ENCODE data around the gene HOXA4. TPM values are rescaled to one million over a fixed set of nuclear protein-coding genes. Genes with fewer than 3 reads are reported as not detected.
A peak's percentile ranks its signal among the peaks of the same experiment; 100 is the strongest.

Gene HOXA4
- total and polyA plus RNA-seq, 2 experiments from 2014 or later, result not detected

- TF ChIP-seq EZH2phosphoT487 (IDR thresholded peaks at IDR 0.05; ENCODE audit: unreplicated experiment) (peak; percentile 94), CTCF (conservative IDR thresholded peaks at IDR 0.05; ENCODE audit: low read depth in 2 of 2) (no peak)
These were observed 21.6 kb upstream of the HOXA4 start, which contains the start of gene HOXA3 (continued) for GRCh38 chr7:27151931-27152815.

- no peaks in the 10 kb centered on the region for H3K79me2 ChIP-seq (replicated peaks; ENCODE audit: insufficient read depth)
- no peaks in the 10 kb centered on the region for H3K9me2 ChIP-seq (ENCODE audit: insufficient read depth)
- Mint-ChIP-seq H3K4me1 (peaks cover 23% of the 10 kb centered on the region), H3K9me3 (peaks cover 23% of the 10 kb centered on the region), H3K27ac (no peak overlapping the region), H3K36me3 (ENCODE audit: low read depth) (no peaks in the 10 kb centered on the region; the same call in 2 of the 3 replicates), H3K27me3 (ENCODE audit: insufficient read depth, low read depth, poor library complexity) (peaks cover 100% of the 10 kb centered on the region), H3K4me3 (peak overlapping the region; percentile 50)
- no peak overlapping the region for H2AFZ ChIP-seq
- peak overlapping the region; percentile 74 for H3K4me2 ChIP-seq
- no peaks in the 10 kb centered on the region for H3K36me3 ChIP-seq (ENCODE audit: insufficient read depth)
- H3K4me1 ChIP-seq (ENCODE audit: insufficient read depth), result peaks cover 24% of the 10 kb centered on the region
- H3F3A ChIP-seq (replicated peaks; ENCODE audit: low read depth), result peaks cover 41% of the 10 kb centered on the region
- DNase-seq (ENCODE audit: low spot score) (peak; percentile 9), ATAC-seq (no peak)
- H3K27me3 ChIP-seq (ENCODE audit: insufficient read depth), result peaks cover 100% of the 10 kb centered on the region
- H4K20me1 ChIP-seq (replicated peaks; ENCODE audit: insufficient read depth), result peaks cover 51% of the 10 kb centered on the region
- H3K27ac ChIP-seq (ENCODE audit: low read depth), result no peak overlapping the region
- peak overlapping the region; percentile 43 for H3K4me3 ChIP-seq
- TF ChIP-seq ZNF462 (CRISPR knock-in tag; IDR thresholded peaks at IDR 0.05) (no peak), EZH2phosphoT487 (IDR thresholded peaks at IDR 0.05; ENCODE audit: unreplicated experiment) (peak; percentile 80), EZH2 (IDR thresholded peaks at IDR 0.05; ENCODE audit: low read depth, unreplicated experiment) (peak; percentile 99), ZNF114 (CRISPR knock-in tag; IDR thresholded peaks at IDR 0.05) (no peak), CTCF (conservative IDR thresholded peaks at IDR 0.05; ENCODE audit: low read depth in 2 of 2) (peak in 1 of 2 experiments; percentile 20; a peak in 1 of 4 replicates), REST (IDR thresholded peaks at IDR 0.05; ENCODE audit: unreplicated experiment) (no peak), STAT1 (IDR thresholded peaks at IDR 0.05; ENCODE audit: unreplicated experiment) (no peak), JUNB (IDR thresholded peaks at IDR 0.05; ENCODE audit: unreplicated experiment) (no peak)
These were observed 20.9 kb upstream of the HOXA4 start for GRCh38 chr7:27151341-27151930.

Measured in GM23338 (cell line).